Upper lobe of left lung (tissue), 6 donors: ENCODE results near the gene SUSD3. TPM values are rescaled to one million over a fixed set of nuclear protein-coding genes. Genes with fewer than 3 reads are reported as not detected.

ENCODE experiments used
- ATAC-seq, 2 donors: fragments of 200-7000 bp; cut with Tn5 transposase; one replicate each; pipeline ENCODE4 v1.9.1; 2022; ENCODE audit warnings: mild to moderate bottlenecking in 2 of 2, moderate library complexity in 2 of 2; ENCODE audit not compliant: low FRiP score in 2 of 2
- DNase-seq, 2 donors: peaks; one replicate each; pipeline ENCODE4 v3.0.0-alpha.2; 2019 to 2020
- H3K27ac ChIP-seq, 4 donors: fragments of 200-600 bp; sonication (generic); one replicate each; pipeline ENCODE4 v1.5.1; 2016 to 2019
- H3K27me3 ChIP-seq, 4 donors: fragments of 200-600 bp; sonication (generic); one replicate each; pipeline ENCODE4 v1.5.1; 2017 to 2019
- H3K36me3 ChIP-seq, 4 donors: fragments of 200-600 bp; sonication (generic); one replicate each; pipeline ENCODE4 v1.5.1; 2016 to 2019
- H3K4me1 ChIP-seq, 4 donors: fragments of 200-600 bp; sonication (generic); one replicate each; pipeline ENCODE4 v1.5.1; 2018 to 2019
- H3K4me3 ChIP-seq, 4 donors: fragments of 200-600 bp; sonication (generic); one replicate each; pipeline ENCODE4 v1.5.1; 2017 to 2019; ENCODE audit warnings: mild to moderate bottlenecking in 2 of 4, moderate library complexity in 1 of 4
- H3K9me3 ChIP-seq, 4 donors: fragments of 200-600 bp; sonication (generic); one replicate each; pipeline ENCODE4 v1.5.1; 2018 to 2019
- EP300 ChIP-seq, 4 donors: sonication (generic); formaldehyde crosslinking; IDR thresholded peaks; one replicate each; pipeline ENCODE4 v1.5.1; 2017; ENCODE audit warnings: antibody characterized with exemption in 4 of 4, control low read depth in 2 of 4
- POLR2A ChIP-seq, 4 donors: fragments of 450-650 bp; IDR thresholded peaks; one replicate each; pipeline ENCODE4 v1.5.1; 2016 to 2017; ENCODE audit warnings: antibody characterized with exemption in 4 of 4, mild to moderate bottlenecking in 2 of 4
- POLR2AphosphoS5 ChIP-seq, 2 donors: sonication (generic); formaldehyde crosslinking; IDR thresholded peaks; one replicate each; pipeline ENCODE4 v1.5.1; 2017; ENCODE audit warnings: antibody characterized with exemption in 2 of 2
- WGBS, 2 donors: methylation state at CpG; one replicate each; pipeline ENCODE4 v1.1.5; 2017 to 2018; 5-methylcytosine and 5-hydroxymethylcytosine counted together
- total RNA-seq, 6 donors: library from RNA; depleted of rRNA in 4 of 6; stranded (reverse); fragments of >200 nt in 4 of 6; gene quantifications; one replicate each; pipeline versions ENCODE4 v1.1.0 to v1.2.1, GENCODE V29; 2016 to 2021
- TF ChIP-seq, protein P1 (sequence below), 6 experiments: fragments of 450-650 bp in 4 of 6; fragments of 200-600 bp in 2 of 6; sonication (generic) in 2 of 6; IDR thresholded peaks; one replicate each; pipeline ENCODE4 v1.5.1; 2016 to 2019; ENCODE audit warnings: antibody characterized with exemption in 6 of 6
- donor health status: DM: no; HTN: no; CAD: no; lungs with moderate emphysema.
- donor health status: DM: no; HTN: yes; CAD: no; lungs with severe emphysema.

The SUSD3 gene
- total RNA-seq, 6 donors from 2014 or later: 3.9 to 17.8 (median 5.2) TPM

DNA sequence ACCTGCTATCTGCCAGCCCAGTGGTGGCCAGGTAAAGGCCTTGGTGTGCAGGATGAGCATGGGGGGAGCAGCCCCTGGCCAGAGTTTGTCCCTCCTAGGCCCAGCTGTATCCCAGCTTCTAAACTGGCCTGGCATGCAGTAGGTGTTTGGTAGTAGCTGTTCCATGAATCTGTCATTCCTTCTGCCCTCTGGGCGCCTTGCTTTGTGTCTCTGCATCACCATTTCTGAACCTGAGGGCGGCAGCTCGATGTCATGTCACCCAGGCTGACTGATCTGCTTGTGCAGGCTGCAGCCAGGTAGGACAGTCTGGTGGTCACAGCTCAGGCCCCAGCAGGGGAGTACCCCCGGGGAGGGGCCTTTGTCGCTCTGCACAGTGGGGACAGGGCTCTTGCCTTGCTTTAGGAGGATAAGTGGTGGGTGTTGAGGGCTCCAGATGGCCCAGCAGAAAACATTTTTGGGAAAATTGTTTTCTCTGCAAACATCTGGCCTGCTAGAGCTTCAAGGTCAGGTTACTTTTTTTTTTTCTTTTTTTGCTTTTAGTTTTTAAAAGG lies 4.6 kb upstream of the SUSD3 start:
- H3K27ac ChIP-seq: no peak overlapping the region
- ATAC-seq: no peak
- H3K4me1 ChIP-seq: peaks cover 20 to 38% (median 31%) of the 10 kb centered on the region in 4 donors

DNA sequence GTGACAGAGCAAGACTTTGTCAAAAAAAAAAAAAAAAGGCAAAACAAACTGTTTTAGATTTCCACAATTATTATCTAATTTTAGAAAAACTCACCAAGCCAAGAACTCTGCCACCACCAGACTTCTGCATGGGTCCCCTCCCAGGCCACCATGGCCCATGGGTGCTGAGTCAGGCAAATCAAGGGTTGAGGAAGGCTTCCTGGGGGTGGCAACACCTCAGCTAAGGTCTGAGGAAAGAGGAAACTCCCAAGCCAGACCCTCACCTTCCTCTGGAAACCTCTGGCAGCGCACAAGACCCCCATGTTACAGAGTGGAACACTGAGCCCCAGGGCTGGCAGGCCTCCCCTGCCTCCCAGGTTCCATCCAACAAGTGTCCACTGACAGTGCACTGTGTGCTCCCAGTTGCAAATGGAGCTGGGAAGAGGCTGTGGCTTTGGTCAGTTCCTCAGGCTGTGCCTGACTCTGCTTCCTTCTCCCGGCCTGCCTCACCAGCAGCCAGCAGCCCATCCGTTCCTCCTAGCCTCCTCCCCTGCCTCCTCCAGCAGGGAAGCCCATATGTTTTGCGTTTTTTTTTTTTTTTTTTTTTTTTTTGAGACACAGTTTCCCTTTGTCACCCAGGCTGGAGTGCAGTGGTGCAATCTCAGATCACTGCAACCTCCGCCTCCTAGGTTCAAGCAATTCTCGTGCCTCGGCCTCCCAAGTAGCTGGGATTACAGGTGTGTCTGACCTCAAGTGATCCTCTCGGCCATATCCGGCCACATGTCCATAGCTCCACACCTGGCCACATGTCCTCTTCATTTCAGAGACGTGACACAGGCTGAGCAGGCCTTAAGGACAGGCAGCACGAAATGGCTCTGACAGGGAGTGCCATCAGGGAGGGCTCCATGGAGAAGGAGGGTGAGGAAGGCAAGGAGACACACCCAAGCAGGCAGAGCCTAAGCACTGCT lies 3.5 kb upstream of the SUSD3 start:
- H3K4me3 ChIP-seq: no peak overlapping the region
- no peaks in the 10 kb centered on the region for H3K36me3 ChIP-seq
- no peaks in the 10 kb centered on the region for H3K9me3 ChIP-seq
- no peak for DNase-seq
- ATAC-seq: peak in 1 of 2 donors; percentile 32
- H3K4me1 ChIP-seq: peaks cover 28 to 48% (median 42%) of the 10 kb centered on the region in 4 donors
- H3K27me3 ChIP-seq: no peaks in the 10 kb centered on the region
- 76 to 83% methylated on average over 9 to 11 of the region's 11 CpGs for WGBS, 2 donors
- TF ChIP-seq, protein P1, sequence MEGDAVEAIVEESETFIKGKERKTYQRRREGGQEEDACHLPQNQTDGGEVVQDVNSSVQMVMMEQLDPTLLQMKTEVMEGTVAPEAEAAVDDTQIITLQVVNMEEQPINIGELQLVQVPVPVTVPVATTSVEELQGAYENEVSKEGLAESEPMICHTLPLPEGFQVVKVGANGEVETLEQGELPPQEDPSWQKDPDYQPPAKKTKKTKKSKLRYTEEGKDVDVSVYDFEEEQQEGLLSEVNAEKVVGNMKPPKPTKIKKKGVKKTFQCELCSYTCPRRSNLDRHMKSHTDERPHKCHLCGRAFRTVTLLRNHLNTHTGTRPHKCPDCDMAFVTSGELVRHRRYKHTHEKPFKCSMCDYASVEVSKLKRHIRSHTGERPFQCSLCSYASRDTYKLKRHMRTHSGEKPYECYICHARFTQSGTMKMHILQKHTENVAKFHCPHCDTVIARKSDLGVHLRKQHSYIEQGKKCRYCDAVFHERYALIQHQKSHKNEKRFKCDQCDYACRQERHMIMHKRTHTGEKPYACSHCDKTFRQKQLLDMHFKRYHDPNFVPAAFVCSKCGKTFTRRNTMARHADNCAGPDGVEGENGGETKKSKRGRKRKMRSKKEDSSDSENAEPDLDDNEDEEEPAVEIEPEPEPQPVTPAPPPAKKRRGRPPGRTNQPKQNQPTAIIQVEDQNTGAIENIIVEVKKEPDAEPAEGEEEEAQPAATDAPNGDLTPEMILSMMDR (IDR thresholded peaks at IDR 0.05): no peak
- TF ChIP-seq POLR2AphosphoS5 (IDR thresholded peaks at IDR 0.05): no peak
- no peak for TF ChIP-seq POLR2A (IDR thresholded peaks at IDR 0.05)
- no peak for TF ChIP-seq EP300 (IDR thresholded peaks at IDR 0.05)
- H3K27ac ChIP-seq: no peak overlapping the region

More for the DNA sequence above, 4.6 kb upstream of the SUSD3 start:
- 87% methylated on average over 5 of the region's 5 CpGs for WGBS, 2 donors
- Histone ChIP-seq H3K4me3 (no peak overlapping the region), H3K9me3 (no peaks in the 10 kb centered on the region), H3K36me3 (no peaks in the 10 kb centered on the region), H3K27me3 (no peaks in the 10 kb centered on the region)
- no peak for DNase-seq
- TF ChIP-seq, protein P1 (IDR thresholded peaks at IDR 0.05): no peak
- TF ChIP-seq POLR2AphosphoS5 (IDR thresholded peaks at IDR 0.05) (no peak), POLR2A (IDR thresholded peaks at IDR 0.05) (no peak), EP300 (IDR thresholded peaks at IDR 0.05) (no peak)

DNA sequence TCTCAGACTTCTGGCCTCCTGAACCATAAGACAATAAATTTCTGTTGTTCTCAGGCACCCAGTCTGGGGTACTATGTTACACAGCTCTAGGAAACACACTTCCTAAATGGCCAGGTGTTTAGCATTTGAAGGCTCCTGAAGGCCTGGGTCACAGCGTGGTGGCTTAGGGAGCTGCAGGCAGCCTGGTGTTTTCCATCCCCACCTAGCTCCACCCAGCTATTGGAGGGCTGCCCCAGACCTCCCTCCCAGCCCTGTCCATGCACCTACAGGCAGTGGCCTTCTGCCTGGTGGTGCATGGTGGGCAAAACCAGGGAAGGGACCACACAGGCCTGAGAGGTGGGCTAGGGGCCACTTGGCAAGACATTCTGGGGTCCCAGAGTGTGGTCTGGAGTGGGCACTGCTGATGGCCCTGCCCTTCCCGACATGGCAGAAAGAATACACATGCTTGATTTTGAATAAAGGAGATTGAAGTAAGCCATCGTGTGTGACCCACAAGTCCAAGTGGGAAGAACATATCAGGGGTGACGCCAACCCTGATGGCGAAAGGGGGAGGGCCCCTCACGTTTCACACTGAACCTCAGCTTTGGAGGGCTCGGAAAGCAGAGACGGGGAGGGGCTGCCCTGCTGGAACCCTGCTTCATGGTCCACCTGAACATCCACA lies 1.3 kb upstream of the SUSD3 start:
- Histone ChIP-seq H3K9me3 (no peaks in the 10 kb centered on the region), H3K36me3 (no peaks in the 10 kb centered on the region), H3K27ac (no peak overlapping the region), H3K4me1 (peaks cover 24 to 52% (median 44%) of the 10 kb centered on the region in 4 donors), H3K27me3 (no peaks in the 10 kb centered on the region), H3K4me3 (no peak overlapping the region)
- DNase-seq: no peak
- no peak for TF ChIP-seq EP300 (IDR thresholded peaks at IDR 0.05)
- TF ChIP-seq, protein P1 (IDR thresholded peaks at IDR 0.05): no peak
- no peak for TF ChIP-seq POLR2A (IDR thresholded peaks at IDR 0.05)
- TF ChIP-seq POLR2AphosphoS5 (IDR thresholded peaks at IDR 0.05): no peak
- ATAC-seq: no peak
- WGBS, 2 donors: 84% methylated on average over 7 to 8 of the region's 8 CpGs

DNA sequence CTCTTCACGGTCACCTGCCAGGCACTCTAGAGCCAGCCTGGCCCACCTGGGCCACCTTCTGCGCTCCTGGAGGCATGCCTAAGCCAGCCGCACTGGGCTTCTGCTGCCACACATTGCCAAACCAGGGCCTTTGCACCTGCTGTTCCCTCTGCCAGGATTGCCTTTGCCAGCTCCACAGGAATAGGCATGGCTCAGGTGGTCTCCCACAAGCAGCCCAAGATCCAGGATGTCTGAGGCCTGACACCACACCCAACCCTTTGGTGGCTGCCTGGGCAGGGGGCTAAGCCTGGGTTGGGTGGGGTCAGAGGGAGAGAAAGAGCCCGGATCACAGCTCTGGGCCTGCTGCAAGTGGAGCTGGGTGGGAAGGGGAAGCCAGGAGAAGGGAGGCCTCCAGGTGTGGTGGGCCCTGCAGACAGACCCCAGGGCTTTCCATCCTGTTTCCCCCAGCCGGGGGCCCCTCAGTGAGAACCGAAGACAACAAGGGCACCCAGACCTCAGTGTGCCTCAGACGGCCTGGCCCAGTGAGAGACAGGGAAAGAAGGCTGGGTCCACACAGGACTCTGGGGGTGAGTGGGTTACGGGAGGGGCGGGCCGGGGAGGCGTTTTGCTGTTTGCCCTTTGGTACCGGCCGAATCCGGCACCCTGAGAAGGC lies 672 bp upstream of the SUSD3 start:
- H3K4me3 ChIP-seq: peak overlapping the region in 1 of 4 donors; percentile 64
- TF ChIP-seq, protein P1 (IDR thresholded peaks at IDR 0.05): no peak
- TF ChIP-seq POLR2A (IDR thresholded peaks at IDR 0.05) (no peak), POLR2AphosphoS5 (IDR thresholded peaks at IDR 0.05) (no peak), EP300 (IDR thresholded peaks at IDR 0.05) (no peak)
- H3K4me1 ChIP-seq: peaks cover 23 to 47% (median 39%) of the 10 kb centered on the region in 4 donors
- H3K27me3 ChIP-seq: no peaks in the 10 kb centered on the region
- DNase-seq (no peak), ATAC-seq (no peak)
- WGBS, 2 donors: 48 to 64% methylated on average over 11 to 13 of the region's 14 CpGs
- no peaks in the 10 kb centered on the region for H3K9me3 ChIP-seq
- H3K36me3 ChIP-seq: no peaks in the 10 kb centered on the region
- H3K27ac ChIP-seq: peak overlapping the region in 3 of 4 donors; percentile 35 to 87 (median 73)
